ENCODE data around the gene NBAS.

Gene NBAS

GRCh38 chr2:15507061-15507460, 54.1 kb downstream of the NBAS start:
- TF ChIP-seq ZNF571 (tag by site-specific recombination; IDR thresholded peaks at IDR 0.05) = no peak
- TF ChIP-seq ZNF292 (tag by site-specific recombination; IDR thresholded peaks at IDR 0.05; ENCODE audit: borderline replicate concordance, low read depth) = no peak
- TF ChIP-seq, protein P1, sequence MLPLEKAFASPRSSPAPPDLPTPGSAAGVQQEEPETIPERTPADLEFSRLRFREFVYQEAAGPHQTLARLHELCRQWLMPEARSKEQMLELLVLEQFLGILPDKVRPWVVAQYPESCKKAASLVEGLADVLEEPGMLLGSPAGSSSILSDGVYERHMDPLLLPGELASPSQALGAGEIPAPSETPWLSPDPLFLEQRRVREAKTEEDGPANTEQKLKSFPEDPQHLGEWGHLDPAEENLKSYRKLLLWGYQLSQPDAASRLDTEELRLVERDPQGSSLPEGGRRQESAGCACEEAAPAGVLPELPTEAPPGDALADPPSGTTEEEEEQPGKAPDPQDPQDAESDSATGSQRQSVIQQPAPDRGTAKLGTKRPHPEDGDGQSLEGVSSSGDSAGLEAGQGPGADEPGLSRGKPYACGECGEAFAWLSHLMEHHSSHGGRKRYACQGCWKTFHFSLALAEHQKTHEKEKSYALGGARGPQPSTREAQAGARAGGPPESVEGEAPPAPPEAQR (tag by site-specific recombination; IDR thresholded peaks at IDR 0.05) = no peak
- TF ChIP-seq ZSCAN30 (tag by site-specific recombination; IDR thresholded peaks at IDR 0.05) = no peak
- TF ChIP-seq MEIS1 (CRISPR knock-in tag; IDR thresholded peaks at IDR 0.05; ENCODE audit: borderline replicate concordance) = no peak
- TF ChIP-seq ZBTB8A (tag by site-specific recombination; IDR thresholded peaks at IDR 0.05) = no peak
- no peak for TF ChIP-seq ELK4 (IDR thresholded peaks at IDR 0.05; ENCODE audit: borderline replicate concordance, low read depth, low read length)
- no peak for TF ChIP-seq ZNF433 (tag by site-specific recombination; IDR thresholded peaks at IDR 0.05; ENCODE audit: low read depth)
- no peak for TF ChIP-seq ZNF548 (tag by site-specific recombination; IDR thresholded peaks at IDR 0.05)
- TF ChIP-seq OVOL3 (tag by site-specific recombination; IDR thresholded peaks at IDR 0.05) = no peak
- no peak for TF ChIP-seq ZNF223 (tag by site-specific recombination; IDR thresholded peaks at IDR 0.05)
- TF ChIP-seq, protein P2, sequence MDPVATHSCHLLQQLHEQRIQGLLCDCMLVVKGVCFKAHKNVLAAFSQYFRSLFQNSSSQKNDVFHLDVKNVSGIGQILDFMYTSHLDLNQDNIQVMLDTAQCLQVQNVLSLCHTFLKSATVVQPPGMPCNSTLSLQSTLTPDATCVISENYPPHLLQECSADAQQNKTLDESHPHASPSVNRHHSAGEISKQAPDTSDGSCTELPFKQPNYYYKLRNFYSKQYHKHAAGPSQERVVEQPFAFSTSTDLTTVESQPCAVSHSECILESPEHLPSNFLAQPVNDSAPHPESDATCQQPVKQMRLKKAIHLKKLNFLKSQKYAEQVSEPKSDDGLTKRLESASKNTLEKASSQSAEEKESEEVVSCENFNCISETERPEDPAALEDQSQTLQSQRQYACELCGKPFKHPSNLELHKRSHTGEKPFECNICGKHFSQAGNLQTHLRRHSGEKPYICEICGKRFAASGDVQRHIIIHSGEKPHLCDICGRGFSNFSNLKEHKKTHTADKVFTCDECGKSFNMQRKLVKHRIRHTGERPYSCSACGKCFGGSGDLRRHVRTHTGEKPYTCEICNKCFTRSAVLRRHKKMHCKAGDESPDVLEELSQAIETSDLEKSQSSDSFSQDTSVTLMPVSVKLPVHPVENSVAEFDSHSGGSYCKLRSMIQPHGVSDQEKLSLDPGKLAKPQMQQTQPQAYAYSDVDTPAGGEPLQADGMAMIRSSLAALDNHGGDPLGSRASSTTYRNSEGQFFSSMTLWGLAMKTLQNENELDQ (tag by site-specific recombination; IDR thresholded peaks at IDR 0.05; ENCODE audit: low read depth) = no peak
- TF ChIP-seq HOXA7 (CRISPR knock-in tag; IDR thresholded peaks at IDR 0.05; ENCODE audit: borderline replicate concordance) = no peak
- TF ChIP-seq ZSCAN4 (tag by site-specific recombination; IDR thresholded peaks at IDR 0.05) = no peak
- no peak for TF ChIP-seq ZNF777 (tag by site-specific recombination; IDR thresholded peaks at IDR 0.05; ENCODE audit: borderline replicate concordance)
- no peak for TF ChIP-seq ZNF624 (tag by site-specific recombination; IDR thresholded peaks at IDR 0.05)
- TF ChIP-seq ZNF707 (tag by site-specific recombination; IDR thresholded peaks at IDR 0.05) = no peak
- no peak for TF ChIP-seq ZNF239 (tag by site-specific recombination; IDR thresholded peaks at IDR 0.05)
- TF ChIP-seq, protein P3, sequence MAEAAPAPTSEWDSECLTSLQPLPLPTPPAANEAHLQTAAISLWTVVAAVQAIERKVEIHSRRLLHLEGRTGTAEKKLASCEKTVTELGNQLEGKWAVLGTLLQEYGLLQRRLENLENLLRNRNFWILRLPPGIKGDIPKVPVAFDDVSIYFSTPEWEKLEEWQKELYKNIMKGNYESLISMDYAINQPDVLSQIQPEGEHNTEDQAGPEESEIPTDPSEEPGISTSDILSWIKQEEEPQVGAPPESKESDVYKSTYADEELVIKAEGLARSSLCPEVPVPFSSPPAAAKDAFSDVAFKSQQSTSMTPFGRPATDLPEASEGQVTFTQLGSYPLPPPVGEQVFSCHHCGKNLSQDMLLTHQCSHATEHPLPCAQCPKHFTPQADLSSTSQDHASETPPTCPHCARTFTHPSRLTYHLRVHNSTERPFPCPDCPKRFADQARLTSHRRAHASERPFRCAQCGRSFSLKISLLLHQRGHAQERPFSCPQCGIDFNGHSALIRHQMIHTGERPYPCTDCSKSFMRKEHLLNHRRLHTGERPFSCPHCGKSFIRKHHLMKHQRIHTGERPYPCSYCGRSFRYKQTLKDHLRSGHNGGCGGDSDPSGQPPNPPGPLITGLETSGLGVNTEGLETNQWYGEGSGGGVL (tag by site-specific recombination; IDR thresholded peaks at IDR 0.05) = no peak
- TF ChIP-seq, protein P4, sequence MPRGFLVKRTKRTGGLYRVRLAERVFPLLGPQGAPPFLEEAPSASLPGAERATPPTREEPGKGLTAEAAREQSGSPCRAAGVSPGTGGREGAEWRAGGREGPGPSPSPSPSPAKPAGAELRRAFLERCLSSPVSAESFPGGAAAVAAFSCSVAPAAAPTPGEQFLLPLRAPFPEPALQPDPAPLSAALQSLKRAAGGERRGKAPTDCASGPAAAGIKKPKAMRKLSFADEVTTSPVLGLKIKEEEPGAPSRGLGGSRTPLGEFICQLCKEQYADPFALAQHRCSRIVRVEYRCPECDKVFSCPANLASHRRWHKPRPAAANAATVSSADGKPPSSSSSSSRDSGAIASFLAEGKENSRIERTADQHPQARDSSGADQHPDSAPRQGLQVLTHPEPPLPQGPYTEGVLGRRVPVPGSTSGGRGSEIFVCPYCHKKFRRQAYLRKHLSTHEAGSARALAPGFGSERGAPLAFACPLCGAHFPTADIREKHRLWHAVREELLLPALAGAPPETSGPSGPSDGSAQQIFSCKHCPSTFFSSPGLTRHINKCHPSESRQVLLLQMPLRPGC (tag by site-specific recombination; IDR thresholded peaks at IDR 0.05) = no peak
- Histone ChIP-seq H3K9me3 (ENCODE audit: control insufficient read depth, insufficient read depth, low read depth, low read length) (no peaks in the 10 kb centered on the region), H3K4me1 (ENCODE audit: control insufficient read depth, insufficient read depth, low read length) (no peaks in the 10 kb centered on the region; the same call in 1 of the 2 replicates), H3K36me3 (ENCODE audit: control insufficient read depth in 2 of 2, insufficient read depth in 1 of 2, low read length in 2 of 2) (peaks cover 0 to 8% of the 10 kb centered on the region in 2 experiments; a peak in 1 of 3 replicates), H3K4me3 (ENCODE audit: low read depth, low read length) (no peak overlapping the region), H3K27ac (ENCODE audit: extremely low read depth, low read depth, low read length) (no peak overlapping the region)
- ChIA-PET CTCF (no interaction called here), POLR2A (no interaction called here)
